Neural cell (in vitro differentiated cells): ENCODE data around the gene MARCHF6. TPM values are rescaled to one million over a fixed set of nuclear protein-coding genes. Genes with fewer than 3 reads are reported as not detected.

Experiments used
- H2AFZ ChIP-seq: fragments of 200-600, 300-800 bp; sonication (generic), shearing (Covaris generic); 2 replicates; pipeline ENCODE4 v1.6.0; 2014; ENCODE audit warnings: low read depth, mild to moderate bottlenecking, antibody characterized with exemption, low read length, moderate library complexity
- H3F3A ChIP-seq: fragments of 200-600 bp; shearing (Covaris generic); 2 replicates; pipeline ENCODE4 v1.6.1; 2016; ENCODE audit warnings: mild to moderate bottlenecking, moderate library complexity, mixed read lengths, antibody characterized with exemption, low read length; ENCODE audit not compliant: insufficient read depth, poor library complexity, severe bottlenecking
- H3K27ac ChIP-seq: fragments of 200-600, 300-800 bp; sonication (generic), shearing (Covaris generic); 2 replicates; pipeline ENCODE4 v1.5.1; 2014; ENCODE audit warnings: mild to moderate bottlenecking, low read length, moderate library complexity
- H3K27me3 ChIP-seq: fragments of 300-800, 200-600 bp; sonication (generic), shearing (Covaris generic); 2 replicates; pipeline ENCODE4 v1.6.0; 2014; ENCODE audit warnings: mild to moderate bottlenecking, low read depth, low read length, moderate library complexity; ENCODE audit not compliant: insufficient read depth
- H3K36me3 ChIP-seq: fragments of 300-800, 200-600 bp; sonication (generic), shearing (Covaris generic); 2 replicates; pipeline ENCODE4 v1.5.1; 2014; ENCODE audit warnings: mild to moderate bottlenecking, antibody characterized with exemption, low read length, moderate library complexity; ENCODE audit not compliant: insufficient read depth
- H3K4me2 ChIP-seq: fragments of 300-800, 200-600 bp; sonication (generic), shearing (Covaris generic); 2 replicates; pipeline ENCODE4 v1.6.0; 2014; ENCODE audit warnings: mild to moderate bottlenecking, low read length
- H3K4me3 ChIP-seq: fragments of 300-800, 200-600 bp; sonication (generic), shearing (Covaris generic); 2 replicates; pipeline ENCODE4 v1.5.1; 2014; ENCODE audit warnings: mild to moderate bottlenecking, low read length, moderate library complexity
- H3K79me2 ChIP-seq: fragments of 200-600 bp; shearing (Covaris generic); replicated peaks from 2 replicates; pipeline ENCODE4 v1.6.0; 2014; ENCODE audit warnings: mild to moderate bottlenecking, low read length, moderate library complexity; ENCODE audit not compliant: insufficient read depth
- H3K9ac ChIP-seq: fragments of 300-800, 200-600 bp; sonication (generic), shearing (Covaris generic); 2 replicates; pipeline ENCODE4 v1.6.1; 2016; ENCODE audit warnings: mild to moderate bottlenecking, low read length, mixed read lengths
- H3K9me2 ChIP-seq: fragments of 200-600 bp; shearing (Covaris generic); 2 replicates; pipeline ENCODE4 v1.6.1; 2016; ENCODE audit warnings: mild to moderate bottlenecking, low read length, mixed read lengths; ENCODE audit not compliant: insufficient read depth
- H3K9me3 ChIP-seq: fragments of 200-600, 300-800 bp; sonication (generic), shearing (Covaris generic); 2 replicates; pipeline ENCODE4 v1.6.1; 2016; ENCODE audit warnings: mild to moderate bottlenecking, mixed run types, low read length, moderate library complexity, mixed read lengths
- H4K20me1 ChIP-seq: fragments of 200-600 bp; shearing (Covaris generic); 2 replicates; pipeline ENCODE4 v1.6.1; 2016; ENCODE audit warnings: mild to moderate bottlenecking, mixed run types; ENCODE audit not compliant: insufficient read depth
- CTCF ChIP-seq: fragments of 450-650 bp; IDR thresholded peaks from 2 replicates; pipeline ENCODE4 v1.5.1; 2014; ENCODE audit warnings: antibody characterized with exemption, mild to moderate bottlenecking, moderate library complexity; ENCODE audit not compliant: poor library complexity, severe bottlenecking
- EP300 ChIP-seq: fragments of 450-650 bp; conservative IDR thresholded peaks from 2 replicates; pipeline ENCODE4 v1.6.1; 2014; ENCODE audit warnings: antibody characterized with exemption, mild to moderate bottlenecking, moderate library complexity; ENCODE audit not compliant: poor library complexity, severe bottlenecking
- EZH2 ChIP-seq: fragments of 200-600, 300-800 bp; shearing (Covaris generic), sonication (generic); IDR thresholded peaks from 2 replicates; pipeline ENCODE4 v1.6.1; 2014; ENCODE audit warnings: antibody characterized with exemption, low read length, borderline replicate concordance, mild to moderate bottlenecking; ENCODE audit not compliant: insufficient read depth, poor library complexity, severe bottlenecking
- MXI1 ChIP-seq: fragments of 450-650 bp; conservative IDR thresholded peaks from 2 replicates; pipeline ENCODE4 v1.6.1; 2014; ENCODE audit warnings: antibody characterized with exemption, mild to moderate bottlenecking; ENCODE audit not compliant: poor library complexity, severe bottlenecking
- POLR2AphosphoS5 ChIP-seq: IDR thresholded peaks from 2 replicates; pipeline ENCODE4 v1.6.1; 2012
- RAD21 ChIP-seq: fragments of 450-650 bp; conservative IDR thresholded peaks from 2 replicates; pipeline ENCODE4 v1.6.1; 2014; ENCODE audit warnings: antibody characterized with exemption, mild to moderate bottlenecking, moderate library complexity
- REST ChIP-seq: IDR thresholded peaks from 2 replicates; pipeline ENCODE4 v1.6.1; 2012; ENCODE audit warnings: borderline replicate concordance
- SMC3 ChIP-seq: fragments of 450-650 bp; conservative IDR thresholded peaks from 2 replicates; pipeline ENCODE4 v1.6.1; 2014; ENCODE audit warnings: antibody characterized with exemption, mild to moderate bottlenecking, moderate library complexity; ENCODE audit not compliant: poor library complexity
- TAF1 ChIP-seq: IDR thresholded peaks from 2 replicates; pipeline ENCODE4 v1.6.1; 2012; ENCODE audit warnings: low read depth
- polyA plus RNA-seq: library from polyadenylated mRNA; depleted of rRNA; stranded (reverse); fragments of >200 nt; gene quantifications from 2 replicates; pipeline ENCODE4 v1.2.3, GENCODE V29; 2014

The MARCHF6 gene
- polyA plus RNA-seq, 1 donor from 2014 or later: 282 TPM

GRCh38 chr5:10306806-10307205, 46.7 kb upstream of the MARCHF6 start:
- Histone ChIP-seq H3K27me3 (peaks cover 6% of the 10 kb centered on the region), H2AFZ (no peak overlapping the region), H3K4me3 (peak overlapping the region; percentile 64), H4K20me1 (no peaks in the 10 kb centered on the region), H3K79me2 (no peaks in the 10 kb centered on the region), H3K9me2 (no peaks in the 10 kb centered on the region), H3K9me3 (no peaks in the 10 kb centered on the region), H3F3A (no peaks in the 10 kb centered on the region), H3K9ac (no peak overlapping the region), H3K36me3 (no peaks in the 10 kb centered on the region), H3K4me2 (no peak overlapping the region), H3K27ac (no peak overlapping the region)
- TF ChIP-seq MXI1 (no peak), EP300 (no peak), TAF1 (no peak), RAD21 (no peak), CTCF (no peak), POLR2AphosphoS5 (no peak), EZH2 (no peak), SMC3 (no peak), REST (no peak)

GRCh38 chr5:10307206-10308148, 46.0 kb upstream of the MARCHF6 start, which contains the start of gene CMBL:
TSS of gene CMBL (minus strand) at chr5:10307902. CDS start at chr5:10290762, 17,140 bp downstream.
- H3K9ac ChIP-seq: peak within 1 kb of the TSS; percentile 50
- peak within 1 kb of the TSS; percentile 46 for H2AFZ ChIP-seq
- H4K20me1 ChIP-seq: no peaks in the 10 kb centered on the region
- H3K9me3 ChIP-seq: no peaks in the 10 kb centered on the region
- H3K36me3 ChIP-seq: no peaks in the 10 kb centered on the region
- H3K27me3 ChIP-seq: peaks cover 6% of the 10 kb centered on the region
- H3K27ac ChIP-seq: no peak within 1 kb of the TSS
- no peak for TF ChIP-seq REST
- no peak for TF ChIP-seq RAD21
- no peak for TF ChIP-seq EP300
- TF ChIP-seq POLR2AphosphoS5: no peak
- no peak for TF ChIP-seq SMC3
- TF ChIP-seq TAF1: no peak
- no peak for TF ChIP-seq CTCF
- TF ChIP-seq EZH2: no peak
- no peak for TF ChIP-seq MXI1
- H3K4me3 ChIP-seq: peak within 1 kb of the TSS; percentile 64
- no peaks in the 10 kb centered on the region for H3F3A ChIP-seq
- no peaks in the 10 kb centered on the region for H3K9me2 ChIP-seq
- no peak within 1 kb of the TSS for H3K4me2 ChIP-seq
- no peaks in the 10 kb centered on the region for H3K79me2 ChIP-seq
